Smooth muscle cell (in vitro differentiated cells): ENCODE data around the gene OGFOD2. TPM values are rescaled to one million over a fixed set of nuclear protein-coding genes. Genes with fewer than 3 reads are reported as not detected.

Source experiments
- DNase-seq: peaks from one replicate; lab custom pipeline; 2025; ENCODE audit not compliant: unreplicated experiment; lab: John Stamatoyannopoulos, UW
- H2AFZ ChIP-seq: fragments of 200-600 bp; sonication (generic); 2 replicates; pipeline ENCODE4 v1.6.0; 2016; ENCODE audit warnings: antibody characterized with exemption, low read depth, mild to moderate bottlenecking
- H3F3A ChIP-seq: fragments of 200-600 bp; sonication (generic); 2 replicates; pipeline ENCODE4 v1.6.0; 2017; ENCODE audit warnings: antibody characterized with exemption, low read depth
- H3K27ac ChIP-seq: fragments of 200-600 bp; sonication (generic); 2 replicates; pipeline ENCODE4 v1.5.1; 2016; ENCODE audit warnings: low read depth, mild to moderate bottlenecking
- H3K27me3 ChIP-seq: fragments of 200-600 bp; sonication (generic); 2 replicates; pipeline ENCODE4 v1.6.1; 2016; ENCODE audit warnings: low read depth, mild to moderate bottlenecking
- H3K36me3 ChIP-seq: fragments of 200-600 bp; sonication (generic); 2 replicates; pipeline ENCODE4 v1.5.1; 2016; ENCODE audit warnings: low read depth
- H3K4me1 ChIP-seq: fragments of 200-600 bp; sonication (generic); 2 replicates; pipeline ENCODE4 v1.5.1; 2016; ENCODE audit warnings: low read depth
- H3K4me2 ChIP-seq: fragments of 200-600 bp; sonication (generic); 2 replicates; pipeline ENCODE4 v1.6.0; 2016; ENCODE audit warnings: mild to moderate bottlenecking
- H3K4me3 ChIP-seq: fragments of 200-600 bp; sonication (generic); 2 replicates; pipeline ENCODE4 v1.5.1; 2016; ENCODE audit warnings: mild to moderate bottlenecking
- H3K79me2 ChIP-seq: fragments of 200-600 bp; sonication (generic); 2 replicates; pipeline ENCODE4 v1.6.0; 2016; ENCODE audit warnings: low read depth, mild to moderate bottlenecking
- H3K9ac ChIP-seq: fragments of 200-600 bp; sonication (generic); 2 replicates; pipeline ENCODE4 v1.6.0; 2016; ENCODE audit warnings: low read depth
- H3K9me3 ChIP-seq: fragments of 200-600 bp; sonication (generic); replicated peaks from 2 replicates; pipeline ENCODE4 v1.5.1; 2016; ENCODE audit warnings: low read depth
- H4K20me1 ChIP-seq: fragments of 200-600 bp; sonication (generic); 2 replicates; pipeline ENCODE4 v1.6.0; 2016; ENCODE audit warnings: low read depth
- WGBS: methylation state at CpG from one replicate; pipeline ENCODE4 v1.1.7; 2016; ENCODE audit warnings: low lambda C conversion rate; 5-methylcytosine and 5-hydroxymethylcytosine counted together
- polyA plus RNA-seq: library from polyadenylated mRNA; unstranded; fragments of >200 nt; fragmentation: Nextera tagmentation; extraction: Ambion mirVana; gene quantifications from 2 replicates; pipeline ENCODE4 v1.2.1, GENCODE V29; 2016
- total RNA-seq: library from RNA; depleted of rRNA; stranded (reverse); fragments of >200 nt; gene quantifications from 2 replicates; pipeline ENCODE4 v1.2.3, GENCODE V29; 2014
- TF ChIP-seq, protein P1 (sequence below): fragments of 200-600 bp; sonication (generic); IDR thresholded peaks from 2 replicates; pipeline ENCODE4 v1.5.1; 2017; ENCODE audit warnings: borderline replicate concordance, mild to moderate bottlenecking, antibody characterized with exemption; ENCODE audit not compliant: insufficient read depth, poor library complexity, severe bottlenecking

OGFOD2 gene
- total and polyA plus RNA-seq, 2 experiments from 2014 or later, result 9.7 to 15.8 TPM

DNA sequence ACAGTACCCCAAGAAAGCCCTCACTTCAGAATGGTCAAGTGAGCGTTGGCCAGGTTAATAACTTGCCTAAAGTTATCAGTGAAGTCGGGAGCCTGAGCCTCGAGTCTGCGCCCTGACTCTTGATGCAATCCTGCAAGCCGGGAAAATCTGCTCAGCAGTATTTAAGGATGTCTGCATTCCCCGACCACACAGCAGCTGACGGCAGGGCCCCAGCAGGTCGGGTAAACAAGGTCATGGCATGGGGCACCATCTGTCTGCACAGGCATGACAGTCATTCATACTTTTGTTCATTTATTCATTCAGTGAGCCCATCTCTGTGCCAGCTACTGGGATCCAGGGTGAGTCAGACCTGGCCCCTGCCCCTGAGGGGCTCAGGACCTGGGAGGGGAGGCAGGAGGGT lies 19.9 kb upstream of the OGFOD2 start:
- no peaks in the 10 kb centered on the region for H3K4me1 ChIP-seq
- H3K4me3 ChIP-seq, result no peak overlapping the region
- TF ChIP-seq, protein P1, sequence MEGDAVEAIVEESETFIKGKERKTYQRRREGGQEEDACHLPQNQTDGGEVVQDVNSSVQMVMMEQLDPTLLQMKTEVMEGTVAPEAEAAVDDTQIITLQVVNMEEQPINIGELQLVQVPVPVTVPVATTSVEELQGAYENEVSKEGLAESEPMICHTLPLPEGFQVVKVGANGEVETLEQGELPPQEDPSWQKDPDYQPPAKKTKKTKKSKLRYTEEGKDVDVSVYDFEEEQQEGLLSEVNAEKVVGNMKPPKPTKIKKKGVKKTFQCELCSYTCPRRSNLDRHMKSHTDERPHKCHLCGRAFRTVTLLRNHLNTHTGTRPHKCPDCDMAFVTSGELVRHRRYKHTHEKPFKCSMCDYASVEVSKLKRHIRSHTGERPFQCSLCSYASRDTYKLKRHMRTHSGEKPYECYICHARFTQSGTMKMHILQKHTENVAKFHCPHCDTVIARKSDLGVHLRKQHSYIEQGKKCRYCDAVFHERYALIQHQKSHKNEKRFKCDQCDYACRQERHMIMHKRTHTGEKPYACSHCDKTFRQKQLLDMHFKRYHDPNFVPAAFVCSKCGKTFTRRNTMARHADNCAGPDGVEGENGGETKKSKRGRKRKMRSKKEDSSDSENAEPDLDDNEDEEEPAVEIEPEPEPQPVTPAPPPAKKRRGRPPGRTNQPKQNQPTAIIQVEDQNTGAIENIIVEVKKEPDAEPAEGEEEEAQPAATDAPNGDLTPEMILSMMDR, result no peak
- no peaks in the 10 kb centered on the region for H3K9me3 ChIP-seq
- no peak overlapping the region for H3K9ac ChIP-seq
- H3K27me3 ChIP-seq, result no peaks in the 10 kb centered on the region
- peaks cover 5% of the 10 kb centered on the region for H4K20me1 ChIP-seq
- H3K27ac ChIP-seq, result no peak overlapping the region
- no peak for DNase-seq
- no peak overlapping the region for H2AFZ ChIP-seq
- no peaks in the 10 kb centered on the region for H3K79me2 ChIP-seq
- H3F3A ChIP-seq, result no peaks in the 10 kb centered on the region
- H3K36me3 ChIP-seq, result no peaks in the 10 kb centered on the region
- 90% methylated on average over 8 of the region's 8 CpGs for WGBS
- H3K4me2 ChIP-seq, result no peak overlapping the region

DNA sequence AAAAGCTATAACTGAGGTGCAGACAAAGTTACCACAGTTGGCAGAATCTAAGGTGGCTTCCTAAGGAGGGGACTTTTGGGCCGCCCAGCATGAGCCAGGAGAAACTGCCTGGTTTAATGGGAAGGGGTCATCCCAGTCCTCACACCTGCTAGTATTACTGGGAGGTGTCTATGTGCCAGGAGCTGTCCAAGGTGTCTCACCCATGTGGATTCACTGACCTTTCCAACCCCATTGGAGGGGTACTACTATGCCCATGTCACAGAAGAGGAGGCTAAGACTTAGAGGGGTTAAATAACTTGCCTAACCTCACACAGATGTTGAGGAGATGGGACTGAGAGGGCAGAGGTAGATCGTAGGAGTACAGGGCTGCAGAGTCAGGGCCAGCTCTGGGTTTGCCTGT lies 19.0 kb upstream of the OGFOD2 start:
- 94% methylated on average over 2 of the region's 2 CpGs for WGBS
- no peaks in the 10 kb centered on the region for H3K27me3 ChIP-seq
- H3K4me3 ChIP-seq, result no peak overlapping the region
- H3K27ac ChIP-seq, result no peak overlapping the region
- no peak for DNase-seq
- no peaks in the 10 kb centered on the region for H3F3A ChIP-seq
- H4K20me1 ChIP-seq, result peaks cover 5% of the 10 kb centered on the region
- no peaks in the 10 kb centered on the region for H3K36me3 ChIP-seq
- H3K79me2 ChIP-seq, result no peaks in the 10 kb centered on the region
- no peaks in the 10 kb centered on the region for H3K4me1 ChIP-seq
- no peaks in the 10 kb centered on the region for H3K9me3 ChIP-seq
- no peak overlapping the region for H3K4me2 ChIP-seq
- TF ChIP-seq, protein P1, result no peak
- H3K9ac ChIP-seq, result no peak overlapping the region
- H2AFZ ChIP-seq, result no peak overlapping the region

DNA sequence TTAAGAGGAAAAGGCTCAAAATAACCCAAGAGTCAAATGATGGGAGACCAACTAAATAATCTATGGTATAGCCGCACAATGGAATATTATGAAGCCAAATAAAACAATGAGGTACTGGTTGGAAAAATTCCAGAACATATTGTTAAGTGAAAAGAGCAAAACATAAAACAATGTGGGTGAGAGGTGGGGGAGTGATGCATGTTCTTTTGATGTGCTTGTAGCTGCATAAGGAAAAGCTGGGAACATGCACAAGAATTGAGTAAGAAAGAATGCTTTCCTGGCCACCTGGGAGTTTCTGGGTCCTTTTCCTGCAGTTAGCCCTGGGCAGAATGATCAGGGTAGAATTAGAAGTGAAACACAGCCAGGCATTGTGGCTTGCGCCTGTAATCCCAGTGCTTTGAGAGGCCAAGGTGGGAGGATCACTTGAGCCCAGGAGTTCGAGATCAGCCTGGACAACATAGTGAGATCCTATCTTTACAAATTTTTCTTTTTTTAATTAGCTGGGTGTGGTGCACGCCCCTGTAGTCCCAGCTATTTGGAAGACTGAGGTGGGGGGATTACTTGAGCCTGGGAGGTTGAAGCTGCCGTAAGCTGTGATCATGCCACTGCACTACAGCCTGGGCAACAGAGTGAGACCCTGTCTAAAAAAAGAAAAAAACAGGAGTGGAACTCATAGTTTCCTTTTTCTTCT lies 16.7 kb upstream of the OGFOD2 start:
- H3K79me2 ChIP-seq, result no peaks in the 10 kb centered on the region
- no peak overlapping the region for H3K9ac ChIP-seq
- H3K4me3 ChIP-seq, result no peak overlapping the region
- H3K4me1 ChIP-seq, result no peaks in the 10 kb centered on the region
- DNase-seq, result no peak
- TF ChIP-seq, protein P1, result no peak
- H3F3A ChIP-seq, result no peaks in the 10 kb centered on the region
- no peak overlapping the region for H2AFZ ChIP-seq
- no peak overlapping the region for H3K4me2 ChIP-seq
- no peaks in the 10 kb centered on the region for H3K27me3 ChIP-seq
- no peaks in the 10 kb centered on the region for H3K9me3 ChIP-seq
- H4K20me1 ChIP-seq, result no peaks in the 10 kb centered on the region
- 98% methylated on average over 5 of the region's 5 CpGs for WGBS
- no peak overlapping the region for H3K27ac ChIP-seq
- H3K36me3 ChIP-seq, result no peaks in the 10 kb centered on the region
